HEK293T (cell line): ENCODE results near the gene ATF3.

Source experiments
- ARNT ChIP-seq: fragments of 450-650 bp; IDR thresholded peaks from 2 replicates; pipeline ENCODE4 v1.6.1; 2017; ENCODE audit warnings: mild to moderate bottlenecking
- BHLHE40 ChIP-seq: fragments of 450-650 bp; IDR thresholded peaks from 2 replicates; pipeline ENCODE4 v1.6.1; 2016; ENCODE audit warnings: mild to moderate bottlenecking, moderate library complexity, borderline replicate concordance
- CTBP1 ChIP-seq: fragments of 450-650 bp; IDR thresholded peaks from 2 replicates; pipeline ENCODE4 v1.6.1; 2016; ENCODE audit warnings: borderline replicate concordance
- ELF4 ChIP-seq: fragments of 450-650 bp; IDR thresholded peaks from 2 replicates; pipeline ENCODE4 v1.6.1; 2017; ENCODE audit warnings: antibody characterized with exemption
- FOXA1 ChIP-seq: fragments of 450-650 bp; IDR thresholded peaks from 2 replicates; pipeline ENCODE4 v1.6.1; 2016; ENCODE audit warnings: mild to moderate bottlenecking
- FOXK2 ChIP-seq: fragments of 450-650 bp; IDR thresholded peaks from 2 replicates; pipeline ENCODE4 v1.6.1; 2016; ENCODE audit warnings: mild to moderate bottlenecking
- FOXM1 ChIP-seq: fragments of 450-650 bp; IDR thresholded peaks from 2 replicates; pipeline ENCODE4 v1.6.1; 2017; ENCODE audit warnings: mild to moderate bottlenecking, borderline replicate concordance
- HDGF ChIP-seq: fragments of 450-650 bp; IDR thresholded peaks from 2 replicates; pipeline ENCODE4 v1.6.1; 2017; ENCODE audit warnings: antibody characterized with exemption, borderline replicate concordance
- LEF1 ChIP-seq: fragments of 450-650 bp; IDR thresholded peaks from 2 replicates; pipeline ENCODE4 v1.6.1; 2017; ENCODE audit warnings: mild to moderate bottlenecking, borderline replicate concordance
- NFRKB ChIP-seq: fragments of 450-650 bp; IDR thresholded peaks from 2 replicates; pipeline ENCODE4 v1.6.1; 2016; ENCODE audit warnings: mild to moderate bottlenecking, moderate library complexity
- SP1 ChIP-seq: fragments of 450-650 bp; IDR thresholded peaks from 2 replicates; pipeline ENCODE4 v1.6.1; 2017
- SUZ12 ChIP-seq: fragments of 450-650 bp; IDR thresholded peaks from 2 replicates; pipeline ENCODE4 v1.6.1; 2016; ENCODE audit warnings: mild to moderate bottlenecking
- TARDBP ChIP-seq: fragments of 450-650 bp; IDR thresholded peaks from 2 replicates; pipeline ENCODE4 v1.6.1; 2016

DNA sequence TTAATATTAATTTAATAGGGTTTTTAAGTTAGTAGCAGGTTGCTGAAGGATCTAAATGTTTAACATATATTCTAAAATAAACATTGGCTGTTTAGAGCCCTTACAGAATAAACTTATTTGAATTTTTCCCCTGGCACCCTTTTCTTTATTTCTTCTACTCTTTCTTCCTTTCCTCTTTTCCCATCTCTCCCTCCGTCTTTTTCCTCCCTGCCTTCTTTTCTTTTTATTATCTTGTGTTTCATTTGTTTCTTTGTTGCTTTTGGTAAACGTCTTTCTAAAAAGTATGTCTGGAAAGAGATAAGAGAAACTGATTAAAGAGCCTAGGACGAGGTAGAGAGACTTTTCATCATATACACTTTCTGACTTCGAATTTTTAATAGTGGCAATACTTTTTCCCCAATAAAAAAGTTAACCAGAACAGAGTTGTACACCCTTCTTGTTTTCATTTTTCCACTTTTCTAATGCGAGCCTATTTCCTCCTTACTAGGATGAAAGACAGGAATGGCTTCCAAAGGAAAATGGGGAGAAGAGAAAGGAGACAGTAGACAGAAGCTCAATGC lies 39.5 kb upstream of the ATF3 start:
- TF ChIP-seq BHLHE40 = no peak
- no peak for TF ChIP-seq FOXM1
- TF ChIP-seq SP1 = no peak
- TF ChIP-seq HDGF = no peak
- no peak for TF ChIP-seq FOXK2
- no peak for TF ChIP-seq ELF4
- no peak for TF ChIP-seq FOXA1
- TF ChIP-seq TARDBP = no peak
- TF ChIP-seq ARNT = no peak
- no peak for TF ChIP-seq NFRKB
- no peak for TF ChIP-seq SUZ12
- no peak for TF ChIP-seq LEF1
- TF ChIP-seq CTBP1 = no peak
